Eye (tissue), 1 donor: ENCODE measurements around the gene HPGD.

ENCODE experiments used
- DNase-seq: peaks from one replicate; pipeline ENCODE4 v3.0.0-alpha.2; 2015

The HPGD gene

DNA sequence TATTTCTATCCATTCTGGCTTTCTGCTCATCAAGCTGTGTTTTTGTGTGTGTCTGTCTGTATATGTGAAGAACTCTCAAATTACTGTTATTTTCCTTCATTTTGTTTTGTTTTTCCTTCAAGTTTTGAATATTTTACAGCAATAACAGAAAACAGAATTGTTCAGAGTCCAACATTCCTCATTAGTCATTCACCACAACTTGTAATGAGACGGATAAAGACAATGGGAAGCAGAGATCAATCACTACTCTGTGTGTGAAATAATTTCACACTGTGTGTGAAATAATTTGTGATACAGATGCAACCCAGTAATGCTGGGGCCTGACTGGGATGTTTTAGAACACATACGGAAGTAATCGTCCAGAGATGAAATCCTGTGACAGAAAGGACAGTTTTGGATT, 55.2 kb downstream of the HPGD start:
- no peak for DNase-seq

DNA sequence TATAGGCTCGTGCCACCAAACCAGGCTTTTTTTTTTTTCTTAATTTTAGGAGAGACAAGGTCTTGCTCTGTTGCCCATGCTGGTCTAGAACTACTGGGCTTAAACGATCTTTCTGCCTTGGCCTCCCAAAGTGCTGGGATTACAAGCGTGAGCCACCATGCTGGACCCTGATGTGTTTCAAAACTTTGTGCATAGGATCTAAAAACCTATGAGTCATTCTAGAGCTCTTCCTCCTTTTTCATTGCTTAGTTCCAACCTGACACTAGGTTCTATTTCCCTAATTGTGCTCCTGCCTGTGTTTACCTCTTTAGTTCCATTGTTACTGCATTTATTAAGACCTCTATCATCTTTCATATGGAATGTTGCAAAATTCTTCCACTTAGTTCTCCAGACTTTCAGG, 57.3 kb downstream of the HPGD start:
- DNase-seq, result no peak

DNA sequence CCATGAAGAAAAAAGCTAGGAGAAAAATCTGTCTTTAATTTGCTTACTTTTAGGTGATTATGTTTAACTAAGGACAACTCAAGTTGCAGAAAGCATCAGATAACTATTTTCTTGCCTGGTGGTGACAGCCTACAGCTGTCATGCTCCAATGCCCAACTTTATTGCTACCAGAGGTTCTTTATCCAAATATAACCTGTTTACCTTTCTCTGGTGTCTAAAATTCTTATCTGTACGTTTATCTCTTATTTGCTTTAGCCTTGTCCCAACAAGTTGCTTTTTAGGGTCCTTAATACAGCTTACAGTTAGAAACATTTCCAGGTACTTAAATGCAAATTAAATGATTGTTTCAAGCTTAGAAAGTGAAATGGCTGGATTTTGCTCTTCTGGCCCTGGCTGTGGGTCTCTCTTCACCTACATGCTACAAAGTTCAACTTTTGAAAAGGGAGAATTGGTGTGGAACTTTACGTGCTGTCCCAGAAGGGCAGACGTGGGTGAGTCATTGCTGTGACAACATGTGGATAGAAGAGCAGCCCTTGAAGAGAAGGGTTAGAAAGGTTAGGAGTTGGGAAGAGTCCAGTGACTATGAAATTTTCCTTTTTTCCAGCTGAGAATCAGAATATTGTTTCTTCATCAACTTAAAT, 60.7 kb downstream of the HPGD start:
- DNase-seq, result no peak

DNA sequence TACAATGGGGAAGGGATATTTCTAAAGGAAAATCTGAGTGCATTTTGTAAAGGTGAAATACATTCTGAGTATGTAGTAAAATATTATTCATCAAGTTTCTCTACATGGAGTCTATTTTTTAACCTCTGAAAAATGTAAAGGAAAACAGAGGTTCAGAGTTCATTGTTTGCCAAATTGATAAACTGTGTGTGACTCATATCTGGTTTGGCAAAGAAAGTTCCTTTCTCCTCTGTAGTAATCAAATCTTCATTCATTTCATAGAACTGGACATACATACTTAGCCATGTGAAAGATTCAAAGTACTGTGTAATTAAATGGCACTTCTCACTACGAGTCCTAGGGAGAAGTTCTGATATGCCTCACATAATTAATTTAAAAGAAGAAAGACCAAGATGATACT, 61.6 kb downstream of the HPGD start:
- DNase-seq, result no peak

GRCh38 chr4:174457468-174457867, 64.8 kb downstream of the HPGD start:
- no peak for DNase-seq

- no peak for DNase-seq
Measured at GRCh38 chr4:174454815-174455473, 67.3 kb downstream of the HPGD start.

DNA sequence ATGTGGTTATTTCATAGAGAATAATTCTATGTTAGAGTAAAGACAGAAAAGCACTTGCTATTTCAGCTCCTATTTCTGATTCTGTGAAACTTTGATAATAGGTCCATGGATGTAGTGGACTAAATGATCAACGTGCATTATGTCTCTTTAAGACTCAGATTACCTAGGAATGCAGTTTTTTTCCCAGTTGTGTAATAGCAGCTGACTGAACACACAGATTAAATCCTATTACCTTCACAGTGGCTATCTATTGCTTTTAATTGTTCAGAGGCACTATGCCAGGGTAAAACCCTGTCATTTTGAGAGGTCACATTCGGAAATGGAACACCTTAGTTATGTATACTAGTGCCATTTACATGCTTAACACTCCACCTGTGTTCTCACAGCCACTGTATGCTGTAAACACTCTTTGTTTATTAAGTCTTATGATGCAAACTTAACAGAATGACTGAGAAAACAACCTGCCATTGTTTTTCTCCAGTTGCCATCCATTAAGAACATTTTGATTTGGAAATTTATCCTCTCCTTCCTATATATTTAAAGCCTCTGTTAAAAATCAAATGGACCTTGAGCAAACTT, 70.5 kb downstream of the HPGD start:
- no peak for DNase-seq

DNA sequence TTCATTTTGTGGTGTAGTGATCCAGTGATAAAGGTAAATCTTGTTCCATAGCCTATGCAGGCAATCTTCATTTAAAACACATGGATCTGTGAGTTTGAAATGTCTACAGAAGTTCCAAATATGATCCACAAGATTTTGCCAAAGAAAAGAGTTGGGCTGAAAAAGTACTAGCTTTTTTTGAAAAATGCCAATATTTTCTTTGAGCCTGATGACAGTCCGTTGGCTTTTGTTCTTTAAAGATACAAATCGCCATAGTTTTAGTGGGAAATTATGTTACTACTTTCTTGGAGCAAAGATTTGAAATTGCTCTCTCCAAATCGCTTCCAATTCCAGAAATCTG, 71.5 kb downstream of the HPGD start:
- DNase-seq, result no peak

DNA sequence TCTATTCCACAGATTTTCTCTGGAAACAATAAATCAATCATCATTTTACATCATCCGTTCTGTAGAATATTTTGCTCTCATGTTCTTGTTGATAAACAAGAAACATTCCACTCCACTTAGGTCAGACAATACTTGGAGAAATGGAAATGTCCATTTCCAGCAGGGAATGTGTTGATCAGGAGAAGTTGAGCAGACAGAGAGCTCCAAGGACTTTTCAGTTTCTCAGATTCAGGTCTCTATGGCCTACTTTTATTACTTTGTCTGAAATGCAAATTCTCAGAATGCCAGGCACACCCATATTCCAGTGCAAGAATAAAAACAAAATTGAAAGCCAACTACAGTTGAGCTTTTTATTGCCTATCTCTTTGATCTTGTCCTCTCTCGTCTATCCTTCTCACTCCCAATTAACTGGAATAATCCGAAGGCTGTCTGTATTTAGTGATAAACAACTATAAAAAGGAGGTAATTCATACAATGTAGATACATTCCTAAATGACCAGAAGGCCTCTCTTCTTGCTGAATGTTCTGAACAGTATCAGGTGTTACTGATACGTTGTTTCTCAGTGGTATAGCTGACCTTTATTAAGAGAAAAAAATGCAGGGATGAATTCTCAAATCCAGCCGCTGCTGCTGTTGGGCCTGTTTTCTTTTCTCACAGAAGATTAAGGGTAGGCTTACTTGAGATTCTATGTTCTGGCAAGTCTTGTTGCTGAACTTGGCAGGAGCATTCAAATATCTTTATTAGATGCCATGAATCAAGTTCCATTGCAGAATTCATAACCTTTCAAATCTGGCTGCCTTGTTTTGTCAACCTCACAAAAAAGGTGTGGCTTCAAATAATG, 72.1 kb downstream of the HPGD start:
- peak; percentile 22 for DNase-seq

DNA sequence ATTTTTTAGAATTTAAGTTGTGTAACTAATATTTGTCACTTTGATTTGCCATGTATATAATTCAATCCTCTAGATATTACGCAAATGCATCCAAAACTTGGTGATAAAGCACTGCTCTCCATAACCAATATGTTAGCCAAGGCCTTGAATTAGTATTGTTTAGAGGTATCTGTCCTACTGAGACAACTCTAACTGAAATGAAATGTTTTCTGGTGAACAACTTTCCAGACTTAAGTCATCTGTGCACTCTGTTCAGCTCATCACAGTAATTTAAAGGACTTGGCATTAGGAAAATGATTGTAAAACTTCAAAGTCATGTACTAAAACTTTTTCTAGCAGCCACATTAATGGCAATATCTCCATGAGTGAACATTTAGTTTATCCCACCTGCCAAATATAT, 73.1 kb downstream of the HPGD start:
- DNase-seq, result no peak

DNA sequence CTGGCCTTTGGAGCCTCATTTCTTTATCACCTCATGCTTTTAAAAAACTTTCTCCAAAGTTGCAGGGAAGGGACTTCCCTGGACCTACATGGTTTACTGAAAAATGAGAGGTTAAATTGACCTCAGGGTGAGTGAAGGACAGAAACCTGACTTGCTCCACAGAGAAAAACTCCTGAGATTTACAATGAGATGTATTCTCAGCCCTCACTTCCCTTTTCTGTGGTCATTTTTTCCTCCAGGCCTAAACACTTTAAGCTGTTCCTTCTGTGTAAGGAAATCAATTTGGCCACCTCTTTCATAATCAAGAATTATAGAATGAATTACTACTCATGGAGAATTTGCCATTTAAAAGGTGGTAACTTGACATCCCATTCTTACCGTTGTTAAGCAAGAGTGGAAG, 77.9 kb downstream of the HPGD start:
- DNase-seq, result no peak
